GM13976 (cell line): ENCODE measurements around the gene SGCD.

Source experiments
- DNase-seq: peaks from one replicate; pipeline ENCODE4 v3.0.0; 2012; ENCODE audit warnings: low spot score
- in situ Hi-C: fragments of 300-500 bp; cut with MboI; formaldehyde crosslinking; loops from one replicate; pipeline ENCODE4 v1.12.0; 2022; ENCODE audit warnings: low sequenced_read_pairs, mixed read lengths, inconsistent platforms; ENCODE audit not compliant: unreplicated experiment
- TF ChIP-seq, protein P1 (sequence below): IDR thresholded peaks from 2 replicates; pipeline ENCODE4 v1.5.1; 2012; ENCODE audit warnings: borderline replicate concordance, mild to moderate bottlenecking; ENCODE audit not compliant: insufficient read depth; ENCODE audit errors: extremely low read depth, missing control alignments, control extremely low read depth

The SGCD gene

DNA sequence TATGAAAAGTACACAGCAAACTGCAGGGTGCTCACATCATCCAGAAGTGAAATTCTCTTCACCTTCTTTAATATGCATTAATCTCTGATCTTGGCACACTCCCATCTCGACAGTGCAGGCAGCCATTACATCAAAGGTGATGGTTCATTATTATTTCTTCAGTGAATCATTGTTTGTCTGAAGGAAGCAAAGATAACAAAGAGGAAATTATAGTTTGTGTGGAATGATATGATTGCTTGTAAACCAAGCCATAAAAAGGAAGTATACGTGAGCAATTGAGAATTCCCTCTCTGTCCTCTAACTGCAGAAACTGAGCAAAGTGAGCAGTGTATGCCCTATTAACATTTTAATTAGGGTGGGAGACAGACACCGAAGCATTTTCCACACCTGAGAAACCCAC lies 351.5 kb downstream of the SGCD start:
- no peak for DNase-seq
- TF ChIP-seq, protein P1, sequence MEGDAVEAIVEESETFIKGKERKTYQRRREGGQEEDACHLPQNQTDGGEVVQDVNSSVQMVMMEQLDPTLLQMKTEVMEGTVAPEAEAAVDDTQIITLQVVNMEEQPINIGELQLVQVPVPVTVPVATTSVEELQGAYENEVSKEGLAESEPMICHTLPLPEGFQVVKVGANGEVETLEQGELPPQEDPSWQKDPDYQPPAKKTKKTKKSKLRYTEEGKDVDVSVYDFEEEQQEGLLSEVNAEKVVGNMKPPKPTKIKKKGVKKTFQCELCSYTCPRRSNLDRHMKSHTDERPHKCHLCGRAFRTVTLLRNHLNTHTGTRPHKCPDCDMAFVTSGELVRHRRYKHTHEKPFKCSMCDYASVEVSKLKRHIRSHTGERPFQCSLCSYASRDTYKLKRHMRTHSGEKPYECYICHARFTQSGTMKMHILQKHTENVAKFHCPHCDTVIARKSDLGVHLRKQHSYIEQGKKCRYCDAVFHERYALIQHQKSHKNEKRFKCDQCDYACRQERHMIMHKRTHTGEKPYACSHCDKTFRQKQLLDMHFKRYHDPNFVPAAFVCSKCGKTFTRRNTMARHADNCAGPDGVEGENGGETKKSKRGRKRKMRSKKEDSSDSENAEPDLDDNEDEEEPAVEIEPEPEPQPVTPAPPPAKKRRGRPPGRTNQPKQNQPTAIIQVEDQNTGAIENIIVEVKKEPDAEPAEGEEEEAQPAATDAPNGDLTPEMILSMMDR = no peak
- in situ Hi-C loops = no loop called here

DNA sequence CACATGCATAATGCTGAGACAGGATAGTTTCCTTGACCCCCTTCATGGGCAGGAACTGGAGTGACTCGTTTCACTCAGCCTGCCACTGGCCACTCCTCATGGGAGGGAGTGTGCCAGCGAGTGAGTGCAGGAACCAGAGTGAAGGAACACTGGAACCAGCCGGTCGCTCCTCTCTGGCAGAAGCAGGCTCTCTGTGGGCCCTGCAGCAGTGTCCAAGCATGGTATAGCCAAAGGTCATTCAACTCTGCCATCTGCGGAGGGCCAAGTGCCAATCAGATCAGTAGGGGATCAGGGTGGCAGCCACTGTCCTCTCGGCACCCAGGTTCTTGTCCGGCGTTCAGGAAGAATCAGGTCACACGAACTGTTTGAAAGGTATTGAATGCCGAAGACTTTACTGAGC lies 353.9 kb downstream of the SGCD start:
- TF ChIP-seq, protein P1 = no peak
- in situ Hi-C loops = no loop called here
- no peak for DNase-seq

DNA sequence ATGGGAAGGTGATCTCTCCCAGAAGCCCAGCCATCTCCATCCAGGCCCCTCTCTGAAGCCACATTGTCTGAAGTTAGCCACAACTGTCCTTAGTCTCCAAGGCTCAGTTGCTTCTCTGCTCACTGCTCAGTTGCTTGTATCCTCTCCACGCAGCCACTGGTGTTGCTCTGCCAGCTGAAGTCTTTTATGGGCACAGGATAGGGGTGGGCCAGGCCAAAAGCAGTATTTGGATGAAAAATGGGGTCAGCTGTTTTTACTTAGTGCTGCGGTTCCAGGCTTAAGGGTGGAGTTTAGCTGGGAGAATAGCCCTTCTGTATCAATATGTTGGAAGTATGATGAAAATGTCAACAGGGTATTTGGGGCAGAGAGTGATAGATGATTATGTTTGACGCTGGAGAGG lies 354.3 kb downstream of the SGCD start:
- TF ChIP-seq, protein P1 = no peak
- no peak for DNase-seq

DNA sequence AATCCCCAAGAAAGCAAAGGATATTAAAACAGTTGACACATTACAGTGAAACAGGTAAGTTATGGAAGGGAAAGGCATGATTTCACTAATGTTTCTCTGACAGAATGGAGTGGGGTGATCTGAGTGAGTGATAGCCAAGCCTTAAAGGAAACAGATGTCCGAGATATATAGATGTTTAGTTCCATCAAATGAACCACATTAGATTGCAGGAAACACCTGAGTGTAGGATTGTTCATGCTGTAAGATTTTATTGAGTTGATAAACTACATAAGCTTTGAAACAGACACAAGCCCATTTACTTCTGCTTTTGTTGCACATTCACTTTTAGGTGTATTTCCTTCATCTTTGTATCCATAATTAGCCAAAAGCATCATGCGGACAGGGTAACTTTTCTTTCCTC lies 356.0 kb downstream of the SGCD start:
- TF ChIP-seq, protein P1 = no peak
- in situ Hi-C loops = no loop called here
- DNase-seq = no peak

More for the DNA sequence above, 354.3 kb downstream of the SGCD start:
- in situ Hi-C loops = no loop called here

DNA sequence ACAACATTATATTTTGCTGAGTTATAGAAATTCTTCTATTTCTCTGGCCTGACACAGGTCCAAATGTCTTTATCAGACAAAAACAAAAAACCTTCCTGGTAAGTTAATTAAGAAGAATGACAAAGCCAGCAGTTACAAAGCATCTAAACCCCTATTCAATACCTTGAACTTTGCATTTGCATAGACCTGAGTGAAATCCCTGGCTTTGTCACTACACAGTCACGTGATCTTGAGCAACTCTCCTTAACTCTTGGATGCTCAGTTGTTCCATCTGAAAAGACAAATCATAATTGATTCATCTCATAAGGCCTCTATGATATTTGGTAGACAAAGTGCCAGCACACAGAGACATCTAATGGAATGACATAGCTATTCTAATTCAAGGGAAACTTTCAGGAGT lies 356.5 kb downstream of the SGCD start:
- DNase-seq = no peak
- TF ChIP-seq, protein P1 = no peak
- in situ Hi-C loops = no loop called here

GRCh38 chr5:156684216-156684615 lies 357.3 kb downstream of the SGCD start:
- no peak for DNase-seq
- in situ Hi-C loops = no loop called here
- TF ChIP-seq, protein P1 = no peak

- in situ Hi-C loops = no loop called here
- TF ChIP-seq, protein P1 = no peak
Measured at GRCh38 chr5:156685481-156685880, 358.5 kb downstream of the SGCD start.

More at GRCh38 chr5:156685481-156685880, 358.5 kb downstream of the SGCD start:
- DNase-seq = no peak
